KG1 (cell line): ENCODE data around the gene ZNF367.

Experiments used
- DNase-seq: peaks from one replicate; lab custom pipeline; 2025; lab: John Stamatoyannopoulos, UW

The ZNF367 gene

DNA sequence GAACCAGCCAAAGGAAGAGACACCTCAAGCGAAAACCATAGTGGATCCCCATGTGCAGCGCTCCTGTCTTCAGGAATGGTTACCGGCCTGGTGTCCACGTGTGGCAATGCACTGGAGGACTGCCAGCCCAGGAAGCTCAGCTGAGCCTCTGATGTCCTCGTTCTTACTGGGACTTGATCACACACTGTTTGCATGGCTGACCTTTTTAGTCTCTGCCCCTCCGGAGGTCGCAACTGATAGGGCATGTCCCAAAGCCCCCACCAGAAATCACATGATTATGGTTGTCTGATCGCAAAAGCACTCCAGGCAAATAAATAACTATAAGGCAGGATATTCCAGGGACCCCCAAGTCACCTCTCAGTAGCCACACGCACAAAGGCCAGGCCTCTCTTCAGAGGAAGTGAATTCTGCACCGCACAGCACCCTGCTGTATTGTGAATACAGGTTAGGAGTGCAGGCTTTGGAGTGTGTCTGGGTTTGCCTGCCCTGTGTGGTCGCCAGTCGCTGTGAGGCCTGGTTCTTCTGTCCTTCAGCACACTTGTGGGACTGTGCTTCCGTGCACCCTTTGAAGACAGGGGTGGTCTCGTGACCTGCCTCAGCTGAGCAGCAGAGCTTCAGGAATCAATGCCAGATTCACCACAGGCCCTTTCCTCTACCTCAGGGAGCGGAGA is 18.4 kb upstream of the ZNF367 start:
- DNase-seq, result no peak

DNA sequence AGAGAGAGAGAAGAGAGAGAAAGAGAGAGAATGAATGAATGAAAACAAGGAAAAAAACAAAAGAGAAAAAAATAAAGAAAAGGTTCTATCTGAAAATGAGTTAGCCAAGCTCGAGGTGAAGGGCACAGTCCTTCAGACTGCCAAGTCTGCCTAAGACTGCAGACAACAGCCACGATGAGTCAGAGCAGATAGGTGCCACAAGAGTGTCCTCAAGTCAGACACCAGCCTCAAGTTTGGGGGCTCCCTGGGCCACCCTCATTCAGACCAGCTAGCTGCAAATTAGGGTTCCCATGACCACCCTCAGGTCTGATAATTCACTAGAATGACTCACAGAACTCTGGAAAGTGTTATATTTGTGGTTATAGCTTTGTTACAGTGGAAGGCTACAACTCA is 17.9 kb upstream of the ZNF367 start:
- DNase-seq, result no peak

DNA sequence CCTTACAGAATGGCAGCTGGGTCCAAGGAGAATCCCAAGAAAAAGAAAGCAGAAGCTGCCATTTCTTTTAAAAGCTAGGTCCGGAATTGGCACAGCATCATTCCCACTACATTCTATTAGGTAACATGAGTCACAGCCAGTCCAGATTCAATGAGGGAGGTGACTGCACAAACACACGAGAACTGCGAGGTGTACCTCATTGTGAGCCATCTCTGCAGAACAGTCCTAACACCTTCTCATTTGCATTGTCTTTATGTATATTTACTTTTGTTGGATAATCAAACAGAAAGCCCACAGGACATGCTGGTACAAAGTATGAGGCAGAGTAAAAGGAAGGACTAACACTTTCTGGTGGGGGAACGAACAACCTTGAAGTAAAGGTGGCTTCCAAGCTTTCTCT is 17.2 kb upstream of the ZNF367 start:
- DNase-seq, result no peak

DNA sequence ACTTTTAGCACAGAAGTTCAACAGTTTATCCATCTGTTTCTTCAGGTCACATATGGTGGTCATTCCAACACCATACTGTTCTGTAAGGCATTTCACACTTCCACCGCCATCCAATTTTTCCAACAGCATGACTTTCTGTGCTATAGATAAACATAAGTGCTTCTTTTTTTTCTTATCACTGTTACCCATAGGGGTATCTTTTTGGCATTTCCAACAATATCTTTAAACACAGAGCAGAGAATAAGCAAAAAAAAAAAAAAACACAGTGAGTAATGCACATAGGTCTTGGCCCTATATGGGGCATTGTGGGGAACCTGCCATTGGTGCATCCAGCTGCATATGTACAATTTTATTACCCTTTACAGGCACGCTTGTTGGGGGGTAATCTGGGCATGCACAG is 12.2 kb upstream of the ZNF367 start:
- DNase-seq, result no peak

DNA sequence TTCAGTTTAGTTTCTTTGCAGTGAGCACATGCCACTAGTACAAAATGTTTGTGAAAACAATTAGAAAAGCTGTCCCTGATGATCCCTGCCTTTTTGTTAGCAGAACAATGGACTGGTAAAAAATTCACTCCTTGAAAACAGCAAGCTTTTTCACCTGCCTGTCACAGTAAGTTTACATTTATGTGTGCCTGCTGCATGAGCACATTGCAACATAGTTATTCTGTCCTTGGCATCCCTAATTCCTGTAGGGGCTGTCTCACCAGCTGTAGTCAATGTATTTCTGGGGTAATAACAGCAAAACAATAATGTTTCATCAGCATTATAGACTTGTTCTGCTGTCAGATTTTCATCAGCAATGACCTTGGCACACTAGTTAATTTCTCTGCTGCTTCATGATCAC is 11.6 kb upstream of the ZNF367 start:
- DNase-seq, result no peak

DNA sequence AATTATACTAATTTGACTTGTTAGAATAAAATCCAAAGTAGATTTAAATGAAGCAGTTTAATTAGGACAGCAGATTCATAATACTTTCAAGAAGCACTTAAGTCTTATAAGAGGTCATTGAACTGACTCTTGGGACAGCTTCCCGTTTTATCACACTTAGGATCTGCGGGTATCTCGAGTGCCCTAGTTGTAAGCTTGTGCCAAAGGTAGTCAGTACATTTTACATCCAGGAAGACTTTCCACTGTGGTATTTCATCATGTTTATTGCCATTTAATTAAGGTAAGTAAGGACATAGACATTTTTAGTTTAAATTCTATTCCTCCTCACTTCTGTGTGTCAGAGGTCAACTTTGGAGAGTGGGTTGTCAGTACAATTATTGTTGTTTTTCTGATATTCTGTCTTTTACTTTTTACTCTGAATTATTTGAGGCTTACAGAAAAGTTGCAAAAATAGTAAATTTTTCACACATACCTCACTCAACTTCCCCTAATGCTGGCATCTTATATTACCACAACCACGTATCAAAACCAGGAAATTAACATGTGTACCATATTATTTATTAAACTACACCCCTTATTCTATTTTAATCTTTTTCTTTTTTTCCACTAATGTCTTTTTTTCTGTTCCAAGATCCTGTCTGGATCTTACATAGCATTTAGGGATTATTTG is 7.5 kb upstream of the ZNF367 start:
- no peak for DNase-seq

DNA sequence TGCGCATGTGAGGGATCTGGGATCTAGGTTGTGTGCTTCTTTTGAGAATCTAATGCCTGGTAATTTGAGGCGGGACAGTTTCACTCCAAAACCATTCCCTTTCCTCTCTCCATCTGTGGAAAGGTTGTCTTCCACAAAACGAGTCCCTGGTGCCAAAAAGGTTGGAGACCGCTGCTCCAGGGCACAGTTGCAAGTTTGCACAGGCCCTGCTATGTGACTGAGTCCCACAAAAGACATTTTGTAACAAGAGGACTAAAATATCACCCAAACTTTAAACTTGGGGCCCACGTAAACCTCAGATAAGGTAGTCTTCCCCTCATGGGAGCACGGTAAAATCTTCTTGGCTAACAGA is 5.8 kb upstream of the ZNF367 start:
- no peak for DNase-seq

DNA sequence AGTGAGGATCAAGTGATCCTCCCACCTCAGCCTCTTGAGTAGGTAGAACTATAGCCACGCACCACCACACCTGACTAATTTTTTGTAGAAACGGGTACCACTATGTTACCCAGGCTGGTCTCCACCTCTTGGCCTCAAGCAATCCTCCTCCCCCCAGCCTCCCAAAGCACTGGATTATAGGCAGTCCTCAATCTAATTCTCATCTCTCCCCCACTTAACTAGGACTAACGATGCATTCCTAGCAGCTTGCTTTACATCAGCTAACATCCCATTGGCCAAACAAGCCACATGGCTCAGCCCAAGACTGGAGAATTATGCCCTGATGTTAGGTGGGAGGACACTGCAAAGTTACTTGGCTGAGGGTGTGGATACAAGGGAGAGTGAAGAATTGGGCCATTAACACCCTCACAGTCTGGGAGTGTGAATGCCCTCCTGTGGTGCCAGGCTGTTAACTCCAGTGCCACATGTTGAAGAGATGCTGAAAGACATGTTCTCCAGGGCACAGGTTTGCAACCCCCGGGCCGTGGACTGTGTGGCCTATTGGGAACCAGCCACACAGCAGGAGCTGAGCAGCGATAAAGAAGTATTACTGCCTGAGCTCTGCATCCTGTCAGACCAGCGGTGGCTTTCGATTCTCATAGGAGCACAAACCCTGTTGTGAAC is 5.3 kb upstream of the ZNF367 start:
- DNase-seq, result no peak

DNA sequence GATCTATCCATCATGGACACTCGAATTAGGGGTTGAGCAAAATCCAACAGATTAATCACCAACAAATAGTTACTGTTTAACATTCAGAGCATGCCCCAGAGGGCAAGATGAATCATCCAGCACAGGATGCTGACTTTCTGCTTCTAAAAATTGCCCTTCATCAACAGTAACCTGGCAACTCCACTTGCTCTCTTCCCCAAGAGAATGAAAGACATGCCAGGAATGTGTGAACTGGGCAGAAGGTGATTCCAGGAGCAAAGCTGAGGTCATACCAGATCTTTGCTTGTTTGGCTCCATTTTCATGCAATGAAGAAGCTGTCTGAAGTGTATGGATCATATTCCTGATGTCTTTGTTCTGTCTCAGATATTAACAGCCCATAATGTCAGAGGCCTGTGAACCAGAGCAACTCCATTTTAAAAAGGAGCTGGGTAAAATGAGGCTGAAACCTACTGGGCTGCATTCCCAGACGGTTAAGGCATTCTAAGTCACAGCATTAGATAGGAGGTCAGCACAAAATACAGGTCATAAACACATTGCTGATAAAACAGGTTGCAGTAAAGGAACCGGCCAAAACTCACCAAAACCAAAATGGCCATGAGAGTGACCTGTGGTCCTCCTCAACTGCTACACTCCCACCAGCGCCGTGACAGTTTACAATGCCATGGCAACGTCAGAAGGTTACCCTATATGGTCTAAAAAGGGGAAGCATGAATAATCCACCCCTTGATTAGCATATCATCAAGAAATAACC is 2.5 kb upstream of the ZNF367 start:
- DNase-seq, result peak; percentile 21

DNA sequence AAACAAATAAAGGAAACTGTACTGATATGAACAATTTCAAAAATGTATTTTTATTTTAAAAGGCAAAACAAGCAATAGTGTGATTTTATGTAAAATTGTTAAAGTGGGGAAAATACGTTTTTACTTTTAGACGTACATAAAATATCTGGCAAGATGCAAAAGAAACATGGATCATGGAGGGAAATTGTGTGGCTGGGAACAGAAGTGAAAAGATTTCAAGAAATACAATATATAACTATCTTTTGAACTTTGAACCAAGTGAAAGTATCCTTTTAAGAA is 1.5 kb upstream of the ZNF367 start:
- no peak for DNase-seq

DNA sequence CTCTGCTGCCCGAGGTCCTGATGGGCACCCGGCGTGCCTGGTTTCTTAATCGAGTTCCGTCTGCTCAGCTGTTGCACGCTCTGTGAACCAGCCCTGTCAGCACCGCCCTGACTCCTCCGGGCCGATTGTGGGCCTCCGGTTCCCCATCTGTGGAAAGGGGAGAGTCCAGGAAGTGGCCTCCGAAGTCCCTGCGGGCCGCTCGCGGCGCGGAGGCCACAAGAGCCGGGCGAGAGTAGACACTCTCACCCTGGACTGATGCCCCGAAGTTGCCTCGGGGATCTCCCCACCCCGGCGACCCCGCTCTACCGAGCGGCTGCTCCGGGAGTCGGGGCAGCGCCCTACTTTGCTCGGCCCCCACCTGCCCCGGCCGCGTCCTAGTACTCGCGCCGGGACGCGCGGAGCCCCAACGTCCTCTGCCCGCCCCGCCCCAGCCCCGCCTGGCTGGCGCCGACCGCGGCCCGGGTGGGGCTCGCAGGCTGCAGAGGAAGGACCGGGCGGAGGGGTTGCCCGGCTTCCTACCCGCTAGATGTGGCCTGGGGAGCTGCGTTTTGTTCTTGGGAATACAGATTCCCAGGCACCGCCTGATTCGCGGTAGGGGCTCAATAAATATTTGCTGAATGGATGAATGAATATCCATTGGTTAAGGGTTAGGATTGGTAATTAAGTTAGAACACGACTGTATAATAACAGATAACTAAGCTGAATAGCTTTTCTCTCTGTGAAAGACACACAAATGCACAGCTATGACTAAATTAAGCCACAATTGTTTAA is 935 bp upstream of the ZNF367 start:
- DNase-seq, result peak; percentile 62

DNA sequence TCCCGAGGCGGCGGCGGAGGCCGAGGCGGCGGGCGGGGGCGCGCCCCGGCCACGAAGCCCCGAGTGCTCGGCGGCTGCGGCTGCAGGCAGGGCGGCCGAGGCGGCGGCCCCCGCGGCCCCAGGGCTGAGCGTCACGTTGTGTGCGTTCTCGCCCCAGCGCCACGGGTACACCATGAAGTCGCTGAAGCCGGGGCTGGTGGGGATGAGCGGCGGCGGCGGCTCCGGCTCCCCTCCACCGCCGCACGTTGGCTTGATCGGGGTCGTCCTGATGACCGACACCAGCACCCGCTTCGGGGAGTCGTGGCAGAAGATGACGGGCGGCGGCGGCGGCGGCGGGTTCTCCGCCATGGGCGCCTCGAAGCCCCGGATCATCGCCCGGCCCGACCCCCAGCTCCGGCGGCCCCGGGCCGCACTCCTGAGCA is 498 bp downstream of the ZNF367 start:
- DNase-seq, result no peak

DNA sequence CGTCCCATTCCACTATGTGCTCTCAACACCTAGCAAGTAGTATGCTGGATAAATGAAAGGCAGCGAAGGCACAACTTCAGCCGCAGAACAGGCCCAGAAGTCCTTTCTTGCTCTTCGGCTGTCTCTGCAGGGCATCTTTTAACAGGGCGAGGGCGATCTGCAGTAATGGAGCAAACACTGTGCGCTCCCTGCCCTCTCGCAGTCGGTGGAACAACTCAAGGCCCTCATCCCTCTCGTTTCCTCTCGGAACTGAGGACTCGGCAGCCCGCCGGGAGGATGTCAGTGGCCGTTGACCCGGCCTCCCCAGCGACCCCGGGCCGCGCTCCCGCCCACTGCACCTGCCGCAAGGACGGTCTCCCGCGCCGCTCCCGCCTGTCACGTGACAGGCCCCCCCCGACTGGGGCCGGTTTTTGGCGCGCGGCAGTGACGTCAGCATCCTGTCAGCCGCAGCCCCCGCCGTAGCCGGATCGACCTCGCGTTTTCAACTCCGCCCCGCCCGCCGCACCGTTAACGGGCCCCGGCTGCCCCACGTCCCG is 1.1 kb downstream of the ZNF367 start:
- peak; percentile 58 for DNase-seq

DNA sequence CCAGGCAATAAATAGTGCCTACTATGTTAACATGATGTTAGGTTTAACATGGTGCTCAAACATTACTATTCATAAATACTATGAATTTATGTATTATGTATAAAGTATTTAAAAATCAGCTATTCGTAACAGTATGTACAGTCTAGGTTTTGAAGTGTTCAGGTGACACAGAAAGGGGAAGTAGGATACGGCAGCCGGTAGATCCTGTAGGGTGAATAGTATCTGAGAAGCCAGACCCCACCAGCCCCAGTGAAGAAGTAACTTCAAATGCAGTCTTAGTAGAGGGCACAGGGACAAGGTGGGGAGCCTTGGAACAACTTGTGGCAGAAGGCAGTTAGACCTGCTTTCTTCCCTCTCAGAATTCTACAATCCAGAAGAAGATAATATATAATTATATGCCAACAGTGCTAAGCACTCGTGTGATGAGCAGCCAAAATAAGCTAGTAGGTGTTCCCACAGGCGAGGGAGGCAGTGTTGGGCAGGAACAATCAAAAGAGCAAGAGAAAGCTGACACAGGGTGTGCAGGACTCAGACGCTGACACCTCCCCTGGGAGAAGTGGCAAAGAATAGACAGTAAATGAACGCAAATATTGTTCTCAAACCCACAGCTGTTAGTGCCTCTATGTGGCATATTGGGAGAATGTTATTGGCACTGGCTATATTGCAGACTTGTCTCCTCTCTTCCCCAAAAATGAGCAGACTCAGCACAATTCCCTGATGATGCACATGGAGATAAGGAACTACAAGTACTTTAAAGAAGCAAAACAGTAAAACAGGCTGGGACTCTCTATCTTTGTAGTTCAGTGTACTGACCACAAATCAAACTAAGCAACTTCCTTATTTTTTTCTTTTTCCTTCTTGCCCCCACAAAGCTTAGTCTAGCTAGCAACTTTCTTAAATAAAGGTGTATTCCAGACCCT is 4.6 kb downstream of the ZNF367 start:
- DNase-seq, result peak; percentile 48

DNA sequence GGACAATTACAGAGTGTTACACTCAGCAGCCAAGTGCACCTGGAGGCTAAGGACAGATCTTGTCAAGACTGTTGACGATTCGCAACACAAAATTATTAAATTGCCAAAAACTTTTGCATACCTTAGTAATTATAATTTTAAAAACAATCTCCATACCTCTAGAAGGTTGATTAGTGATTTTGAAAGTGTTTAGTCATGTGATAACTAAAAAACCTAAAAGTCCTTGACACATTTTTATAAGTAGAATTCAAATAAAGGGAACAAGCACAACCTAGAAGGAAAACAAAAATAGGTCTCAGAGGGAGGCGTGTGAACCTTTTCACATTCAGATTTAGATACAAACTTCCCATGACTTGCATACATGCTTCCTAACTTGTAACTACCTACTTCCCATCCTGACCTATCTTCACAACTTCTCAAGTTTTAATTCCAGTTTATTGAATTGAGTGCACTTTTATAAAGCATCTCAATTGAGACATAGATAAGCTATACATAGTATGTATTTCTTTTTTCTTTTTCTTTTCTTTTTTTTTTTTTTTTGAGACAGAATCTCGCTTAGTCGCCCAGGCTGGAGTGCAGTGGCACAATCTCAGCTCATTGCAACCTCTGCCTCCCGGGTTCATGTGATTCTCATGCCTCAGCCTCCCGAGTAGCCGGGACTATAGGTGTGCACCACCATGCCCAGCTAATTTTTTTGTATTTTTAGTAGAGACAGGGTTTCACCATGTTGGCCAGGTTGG is 5.8 kb downstream of the ZNF367 start:
- DNase-seq, result no peak

DNA sequence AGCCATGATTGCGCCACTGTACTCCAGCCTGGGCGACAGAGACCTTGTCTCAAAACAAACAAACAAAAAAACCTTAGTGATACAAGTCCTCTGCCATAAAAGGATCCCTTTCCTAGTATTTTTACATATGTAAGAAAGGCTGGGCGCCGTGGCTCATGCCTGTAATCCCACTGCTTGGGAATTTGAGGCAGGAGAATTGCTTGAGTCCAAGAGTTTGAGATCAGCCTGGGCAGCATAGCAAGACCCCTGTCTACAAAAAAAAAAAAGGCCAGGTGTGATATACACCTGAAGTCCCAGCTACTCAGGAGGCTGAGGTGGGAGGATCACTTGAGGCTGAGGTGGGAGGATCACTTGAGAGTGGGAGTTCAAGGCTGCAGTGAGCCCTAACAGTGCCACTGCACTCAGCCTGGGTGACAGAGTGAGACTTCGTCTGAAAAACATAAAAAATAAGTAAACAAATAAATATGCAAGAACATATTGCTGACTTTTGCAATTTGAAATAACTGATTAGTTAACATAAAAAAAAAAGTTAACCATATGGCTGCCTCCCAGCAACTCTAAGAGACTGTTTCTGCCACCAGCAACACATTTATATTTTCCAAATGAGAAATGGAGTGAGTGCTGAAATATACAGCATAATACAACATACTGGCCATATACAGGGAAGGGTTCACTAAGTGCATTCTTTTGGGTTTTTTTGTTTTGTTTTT is 6.9 kb downstream of the ZNF367 start:
- DNase-seq, result no peak

DNA sequence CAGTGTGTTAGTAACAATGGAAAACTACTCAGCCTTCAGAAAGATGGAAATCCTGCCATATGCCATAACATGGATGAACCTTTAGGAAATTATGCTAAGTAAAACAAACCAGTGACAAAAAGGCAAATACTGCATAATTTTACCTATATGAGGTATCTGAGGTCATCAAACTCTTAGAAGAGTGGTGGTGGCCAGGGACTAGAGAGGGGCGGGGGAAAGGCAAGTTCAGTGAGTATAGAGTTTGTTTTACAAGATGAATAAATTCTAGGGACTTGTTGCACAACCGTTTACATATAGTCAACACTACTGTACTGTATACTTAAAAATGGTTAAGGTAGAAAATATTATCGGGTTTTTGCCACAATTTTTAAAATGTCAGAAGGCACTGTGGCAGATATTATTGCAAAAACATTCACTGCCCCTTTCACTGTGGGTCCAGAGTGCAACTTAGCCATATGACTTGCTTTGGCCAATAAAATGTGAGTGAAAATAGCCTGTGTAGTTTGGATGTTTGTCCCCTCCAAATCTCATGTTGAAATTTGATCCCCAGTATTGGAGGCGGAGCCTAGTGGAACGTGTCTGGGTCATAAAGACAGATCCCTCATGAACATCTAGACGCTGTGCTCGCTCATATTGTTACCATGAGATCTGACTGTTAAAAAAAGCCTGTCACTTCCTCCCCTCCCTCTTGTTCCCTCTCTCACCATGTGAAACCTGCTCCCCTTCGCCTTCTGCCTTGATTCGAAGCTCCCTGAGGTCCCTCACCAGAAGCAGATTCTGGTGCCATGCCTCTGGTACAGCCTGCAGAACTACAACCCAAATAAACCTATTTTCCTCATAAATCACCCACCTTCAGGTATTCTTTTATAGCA is 9.5 kb downstream of the ZNF367 start:
- no peak for DNase-seq

DNA sequence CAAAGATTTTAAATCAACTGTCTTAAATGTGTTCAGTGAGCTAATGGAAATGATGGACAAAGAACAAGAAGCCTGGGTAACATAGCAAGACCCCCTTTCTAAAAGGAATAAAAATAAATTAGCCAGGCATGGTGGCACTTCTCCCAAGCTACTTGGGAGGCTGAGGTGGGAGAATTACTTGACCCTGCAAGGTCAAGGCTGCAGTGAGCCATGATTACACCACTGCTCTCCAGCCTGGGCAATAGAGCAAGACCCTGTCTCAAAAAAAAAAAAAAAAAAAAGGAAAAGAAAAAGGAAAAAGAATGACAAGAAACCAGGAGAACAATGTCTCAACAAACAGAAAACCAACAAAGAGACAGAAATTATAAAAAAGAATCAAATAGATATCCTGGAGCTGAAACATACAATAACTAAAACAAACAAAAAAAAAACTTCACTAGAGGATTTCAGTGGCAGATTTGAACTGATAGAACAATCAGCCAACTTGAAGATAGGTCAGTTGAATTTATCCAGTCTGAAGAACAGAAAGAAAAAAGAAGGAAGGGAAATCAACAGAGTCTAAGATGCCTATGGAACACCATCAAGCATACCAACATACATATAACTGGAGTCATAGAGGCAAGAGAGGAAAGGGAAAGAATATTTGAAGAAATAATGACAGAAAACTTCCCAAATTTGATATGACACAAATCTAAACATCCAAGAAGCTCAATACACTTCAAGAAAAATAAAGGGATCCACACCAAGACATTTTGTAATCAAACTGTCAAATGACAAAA is 17.8 kb downstream of the ZNF367 start:
- DNase-seq, result no peak
